HG03354 (cell line): Measurements from ENCODE around the gene NCMAP.

Experiments used
- ATAC-seq: cut with Tn5 transposase; IDR thresholded peaks from one replicate; pipeline ENCODE4 v1.9.1; 2021; ENCODE audit warnings: mild to moderate bottlenecking; ENCODE audit not compliant: unreplicated experiment, poor library complexity, severe bottlenecking

The NCMAP gene

GRCh38 chr1:24656046-24656445, 100.2 kb downstream of the NCMAP start:
- ATAC-seq = no peak

GRCh38 chr1:24657781-24658180, 101.9 kb downstream of the NCMAP start:
- no peak for ATAC-seq
